ENCODE results near the gene ATP12A.
A peak's percentile ranks its signal among the peaks of the same experiment; 100 is the strongest.

Gene ATP12A

DNA sequence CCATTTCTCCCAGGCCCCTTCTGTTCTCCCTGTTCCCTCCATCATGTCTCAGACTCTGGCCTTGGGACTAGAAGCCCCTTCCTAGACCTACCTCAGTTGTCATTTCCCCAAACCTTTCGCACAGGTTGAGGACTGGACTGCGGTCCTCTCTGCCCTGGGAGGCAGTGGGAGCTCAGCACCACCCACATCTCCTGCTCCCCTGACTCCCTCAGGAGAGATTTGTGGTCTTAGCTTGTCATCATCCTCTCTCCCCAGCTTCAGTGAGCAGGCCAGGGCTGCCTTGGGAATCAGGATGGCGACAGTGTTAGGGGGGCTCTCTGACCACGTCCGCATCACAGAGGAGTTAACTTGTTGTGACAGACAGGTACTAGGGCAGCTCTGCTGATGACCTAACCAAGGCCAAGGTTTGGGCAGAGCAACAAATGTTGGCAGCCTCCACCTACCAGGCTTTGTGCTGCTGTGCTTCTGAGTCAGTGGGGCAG lies 58.2 kb downstream of the ATP12A start:
- no peak for DNase-seq

DNA sequence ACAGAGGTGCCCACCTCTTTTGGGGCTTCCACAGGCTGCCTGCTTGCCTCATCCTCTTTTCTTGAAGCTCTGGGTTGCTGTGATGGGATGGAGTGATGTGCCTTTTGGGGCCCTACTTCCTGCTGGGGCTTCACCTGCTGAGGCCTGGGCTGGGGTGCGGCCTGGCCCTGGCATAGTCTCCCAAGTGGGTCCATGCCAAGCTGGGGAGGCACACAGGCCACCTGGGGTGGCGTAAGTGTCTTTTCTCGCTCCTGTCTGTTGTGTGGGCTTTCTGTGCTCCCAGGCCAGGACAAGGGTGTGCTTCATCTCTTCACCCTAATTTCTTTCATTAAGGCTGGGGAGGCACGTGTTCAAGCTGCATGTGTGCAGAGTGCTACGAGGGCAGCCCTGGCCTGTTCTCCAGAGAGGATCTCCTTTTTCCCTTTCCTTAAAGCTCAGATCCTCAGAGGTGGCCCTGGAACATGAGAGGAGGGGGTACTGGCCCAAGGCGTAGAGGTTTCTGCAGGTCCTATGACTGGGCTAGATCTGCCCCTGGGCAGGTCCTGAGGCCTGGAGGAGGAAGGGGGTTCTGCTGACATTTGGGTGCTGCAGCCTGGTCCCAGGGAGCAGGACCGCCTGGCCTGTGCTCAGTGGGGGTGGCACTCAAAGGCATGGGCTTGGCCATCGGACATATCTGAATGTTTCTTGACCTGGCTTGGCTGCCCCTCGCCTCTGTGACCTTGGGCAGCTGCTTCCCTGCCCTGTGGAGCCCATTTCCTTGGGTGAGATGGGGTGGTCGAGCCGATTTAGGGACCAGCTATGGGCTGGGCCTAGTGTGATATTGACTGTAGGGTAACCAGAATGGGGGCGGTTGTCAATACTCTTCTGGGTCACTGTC lies 60.0 kb downstream of the ATP12A start:
- DNase-seq, result no peak

DNA sequence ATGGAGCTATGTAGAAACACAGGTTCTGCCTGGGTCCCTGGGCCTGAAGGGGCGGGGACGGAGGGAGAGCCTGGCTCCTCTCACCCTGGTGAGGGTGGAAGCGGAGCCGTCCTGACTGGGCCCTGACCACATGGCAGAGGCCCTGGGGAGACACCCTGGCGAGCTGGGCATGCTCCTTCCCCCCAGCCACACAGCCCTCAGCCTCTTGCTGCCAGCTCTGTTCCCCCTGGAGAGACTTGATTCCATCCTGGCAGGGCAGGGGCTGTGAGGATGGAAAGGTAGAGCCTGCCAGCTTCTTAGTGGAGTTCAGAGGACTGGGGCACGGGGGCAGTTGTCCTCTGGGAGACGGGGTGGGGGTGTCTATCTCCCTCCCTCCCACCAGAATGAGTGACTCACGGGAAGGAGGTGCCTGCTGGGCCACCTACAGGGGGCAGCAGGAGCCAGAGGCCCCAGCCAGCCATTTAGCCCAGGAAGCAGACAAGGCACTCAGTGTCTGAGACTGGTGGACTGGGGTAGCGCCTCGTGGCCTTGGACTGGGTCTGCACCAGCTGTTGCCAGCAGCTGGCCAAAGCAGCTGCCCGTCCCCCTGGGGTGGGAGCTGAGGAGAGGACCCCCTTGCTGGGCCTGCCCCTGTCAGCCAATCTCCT lies 60.9 kb downstream of the ATP12A start:
- DNase-seq, result peak; percentile 19

DNA sequence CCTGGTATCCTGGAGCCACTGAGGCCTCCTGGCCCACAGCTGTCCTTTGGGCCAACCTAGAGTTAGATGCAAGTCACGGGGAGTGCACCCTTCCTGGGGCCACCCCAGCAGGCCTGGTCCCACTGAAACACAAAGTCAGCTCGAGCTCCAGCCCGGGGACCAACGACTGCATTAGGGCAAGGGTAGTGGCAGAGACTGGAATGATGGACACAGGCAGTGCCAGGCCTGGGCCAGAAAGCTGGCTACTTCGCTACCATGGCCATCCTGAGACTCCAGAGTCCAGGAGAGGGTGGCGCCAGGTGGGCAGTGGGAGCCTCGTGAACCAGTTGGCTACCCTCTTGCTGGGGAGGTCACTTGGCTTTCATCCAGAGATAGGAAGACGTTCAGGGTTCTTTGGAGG lies 61.6 kb downstream of the ATP12A start:
- DNase-seq, result no peak

DNA sequence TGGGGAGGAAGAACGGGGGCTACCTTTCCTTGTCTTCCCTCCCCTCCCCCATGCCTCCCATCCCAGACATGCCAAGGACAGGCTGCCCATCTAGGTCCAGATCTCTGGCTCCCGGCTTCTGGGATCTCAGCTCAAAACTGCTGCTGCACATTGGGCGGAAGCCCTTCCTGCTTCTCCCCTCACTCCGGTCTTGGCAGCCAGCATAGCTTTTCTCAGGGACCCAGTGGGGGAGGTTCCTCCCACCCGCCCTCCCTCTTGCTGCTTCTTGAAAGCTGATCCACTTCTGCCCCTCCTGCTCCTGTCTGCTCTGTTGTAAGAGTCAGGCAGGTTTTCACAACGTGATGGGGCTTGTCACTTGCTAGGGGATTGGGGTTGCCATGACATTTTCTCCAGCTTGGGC lies 62.1 kb downstream of the ATP12A start:
- no peak for DNase-seq

DNA sequence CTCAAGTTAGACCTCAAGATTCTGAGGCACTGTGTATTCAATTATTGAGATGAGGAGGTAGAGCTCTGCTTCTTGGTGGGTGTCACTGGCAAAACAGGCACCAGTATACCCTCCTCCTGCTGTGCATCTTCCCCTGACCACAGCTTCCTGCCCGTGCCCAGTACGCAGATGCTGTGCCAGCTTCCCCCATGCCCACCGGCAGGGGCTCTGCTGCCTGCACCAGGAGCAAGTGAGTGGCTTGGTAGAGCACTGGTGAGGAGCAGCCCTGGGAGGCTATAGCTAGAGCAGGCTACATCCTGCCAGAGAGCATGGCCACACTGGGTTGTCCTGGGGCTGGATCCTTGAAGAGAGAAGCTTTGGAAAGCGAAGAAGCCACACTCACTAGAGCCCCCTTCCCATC lies 62.8 kb downstream of the ATP12A start:
- DNase-seq, result no peak

DNA sequence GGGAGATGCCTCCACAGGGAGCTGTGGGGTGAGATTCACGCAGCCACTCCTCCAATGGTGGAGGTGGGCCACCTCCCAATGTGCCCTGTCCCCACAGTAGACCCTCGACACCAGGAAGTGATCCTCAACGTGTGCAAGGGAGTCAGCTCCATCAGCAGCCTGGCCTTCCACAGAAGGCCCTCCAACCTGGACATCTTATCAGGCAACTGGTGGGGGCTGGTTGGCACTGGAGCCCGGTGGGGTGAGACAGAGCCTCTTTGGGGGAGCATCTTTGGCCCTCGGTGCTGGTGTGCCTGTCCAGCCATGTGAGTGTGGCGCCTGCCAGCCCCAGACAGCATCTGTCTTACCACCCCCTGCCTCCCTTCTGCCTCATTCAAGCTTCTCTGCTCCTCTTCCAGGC lies 64.0 kb downstream of the ATP12A start:
- no peak for DNase-seq

DNA sequence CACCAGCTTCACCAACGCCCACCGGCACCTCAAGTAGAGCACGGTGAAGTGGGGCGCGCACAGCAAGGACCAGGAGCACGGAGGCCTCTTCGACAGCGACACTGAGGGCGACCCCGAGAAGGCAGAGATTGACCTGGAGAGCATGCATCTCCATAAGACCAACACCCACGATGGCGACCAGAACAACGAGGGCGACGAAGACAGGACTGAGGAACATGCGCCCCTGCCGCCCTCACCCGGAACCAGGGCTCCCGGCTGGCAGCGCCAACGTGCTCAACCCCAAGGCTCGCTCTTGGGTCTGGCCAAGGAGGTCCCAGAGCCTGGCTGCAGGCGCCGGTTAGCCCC lies 65.3 kb downstream of the ATP12A start:
- no peak for DNase-seq

DNA sequence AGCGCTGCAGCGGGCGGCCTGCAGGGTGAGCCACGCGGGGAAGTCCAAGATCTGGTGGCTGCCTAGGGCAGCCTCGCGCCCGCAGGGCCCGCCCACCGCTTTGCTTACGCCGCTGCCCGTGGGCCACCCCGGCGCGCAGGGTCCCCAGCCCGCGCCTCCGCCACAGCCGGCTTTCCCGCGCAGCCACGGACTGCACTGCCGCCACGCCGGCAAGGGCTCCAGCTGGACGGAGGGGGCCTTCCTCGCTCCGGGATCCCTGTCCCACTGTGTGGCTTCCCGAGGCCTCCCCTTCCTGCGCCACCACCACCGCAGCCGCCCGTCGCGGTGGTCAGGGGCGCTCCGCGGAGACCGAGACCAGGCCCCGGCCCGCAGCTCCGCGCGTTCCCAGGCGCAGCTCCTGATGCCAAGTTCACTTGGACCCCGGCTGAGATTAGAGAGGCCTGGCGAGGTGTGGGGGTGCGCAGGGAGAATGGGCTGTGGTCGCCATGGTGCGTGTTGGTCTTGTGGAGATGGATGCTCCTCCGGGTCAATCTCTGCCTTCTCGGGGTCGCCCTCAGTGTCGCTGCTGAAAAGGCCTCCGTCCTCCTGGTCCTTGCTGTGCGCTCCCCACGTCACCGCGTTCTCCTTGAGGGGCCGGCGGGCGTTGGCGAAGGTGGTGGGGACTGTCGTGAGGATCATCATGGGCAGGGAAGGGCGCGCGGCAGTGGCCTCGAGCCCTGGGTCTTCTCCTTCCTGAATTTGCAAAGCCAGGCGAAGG lies 65.8 kb downstream of the ATP12A start:
- DNase-seq, result no peak

DNA sequence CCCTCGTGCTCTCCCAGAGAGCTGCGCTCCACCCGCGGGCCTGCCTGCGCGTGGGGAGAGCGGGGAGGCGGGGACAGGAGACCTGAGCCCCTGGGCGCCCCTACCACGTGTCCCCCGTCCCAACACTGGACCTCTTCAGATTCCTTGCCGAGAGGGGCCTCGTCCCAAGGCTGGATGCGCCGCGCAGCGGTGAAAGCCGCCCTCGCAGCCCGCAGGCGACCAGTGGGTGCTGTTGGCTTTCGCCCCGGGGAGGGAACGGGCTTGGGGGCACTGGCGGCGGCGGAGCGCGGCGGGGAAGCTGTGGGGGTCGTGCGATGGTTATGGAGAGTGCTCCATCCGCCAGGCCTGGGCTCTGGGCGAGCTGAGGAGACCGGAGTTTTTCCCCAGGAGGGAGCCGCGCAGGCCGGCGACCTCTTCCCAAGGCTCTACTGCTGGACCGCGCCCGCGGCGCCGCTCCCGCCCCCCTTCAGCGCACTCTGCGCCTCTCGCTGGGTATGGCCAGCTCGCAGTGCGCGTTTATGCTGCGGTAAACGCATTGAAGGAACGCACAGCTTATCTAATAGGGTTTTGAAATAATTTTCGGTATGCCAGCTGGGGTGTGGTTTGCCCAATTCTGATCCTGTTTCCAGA lies 66.5 kb downstream of the ATP12A start:
- DNase-seq, result peak; percentile 42

DNA sequence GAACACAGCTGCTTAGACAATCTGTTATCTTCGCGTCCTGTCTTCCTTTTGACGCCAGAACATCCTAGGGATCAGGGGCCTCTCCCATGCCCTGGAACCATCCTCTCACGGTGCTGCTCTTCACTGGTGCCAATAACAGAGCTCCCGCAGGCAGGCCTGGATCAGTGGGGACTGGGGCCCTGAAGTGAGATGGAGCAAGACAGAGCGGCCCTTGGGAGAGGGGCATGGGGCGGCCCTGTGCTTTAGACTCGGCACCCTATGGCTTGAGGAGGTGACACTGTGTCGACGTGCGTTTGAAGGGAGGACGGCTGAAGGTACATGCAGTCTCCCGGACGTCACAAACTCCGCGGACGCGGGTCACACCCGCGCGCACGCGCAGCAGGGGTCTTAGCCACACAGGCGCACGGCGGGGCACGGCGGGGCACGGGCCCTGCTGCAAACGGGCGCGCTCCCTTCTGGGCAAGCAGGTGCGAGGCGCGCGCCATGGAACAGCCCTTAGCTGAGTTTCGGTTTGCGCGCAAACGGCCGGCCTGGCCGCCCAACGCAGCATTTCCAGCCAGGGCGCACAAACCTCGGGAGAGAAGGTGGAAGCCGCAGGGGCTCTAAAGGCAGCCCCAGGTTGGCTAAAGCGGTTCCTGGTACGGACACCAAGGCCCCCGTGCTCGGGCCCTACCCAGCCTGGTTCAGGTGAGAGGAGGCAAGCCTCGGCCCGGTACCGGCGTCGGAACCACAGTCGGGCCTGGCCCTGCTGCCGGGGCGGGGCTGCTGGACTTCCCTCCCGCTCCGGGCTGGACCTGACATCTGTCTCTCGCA lies 67.2 kb downstream of the ATP12A start:
- DNase-seq, result peak; percentile 59

DNA sequence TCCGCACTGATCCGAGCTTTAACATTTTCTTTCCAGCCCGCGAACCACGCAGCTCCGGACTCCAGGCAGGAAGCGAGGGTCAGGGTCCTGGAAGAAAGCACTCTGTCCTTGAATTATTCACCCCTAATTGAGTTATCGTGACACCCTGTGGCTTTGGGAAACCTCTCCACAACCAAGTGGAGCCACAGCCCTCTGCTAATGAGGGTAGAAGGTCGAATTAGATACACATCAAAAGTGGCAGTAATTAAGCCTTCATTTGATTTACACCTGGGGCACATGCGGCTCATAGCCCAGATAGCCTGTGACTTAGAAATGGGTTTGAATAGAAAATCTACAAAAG lies 67.8 kb downstream of the ATP12A start:
- no peak for DNase-seq

DNA sequence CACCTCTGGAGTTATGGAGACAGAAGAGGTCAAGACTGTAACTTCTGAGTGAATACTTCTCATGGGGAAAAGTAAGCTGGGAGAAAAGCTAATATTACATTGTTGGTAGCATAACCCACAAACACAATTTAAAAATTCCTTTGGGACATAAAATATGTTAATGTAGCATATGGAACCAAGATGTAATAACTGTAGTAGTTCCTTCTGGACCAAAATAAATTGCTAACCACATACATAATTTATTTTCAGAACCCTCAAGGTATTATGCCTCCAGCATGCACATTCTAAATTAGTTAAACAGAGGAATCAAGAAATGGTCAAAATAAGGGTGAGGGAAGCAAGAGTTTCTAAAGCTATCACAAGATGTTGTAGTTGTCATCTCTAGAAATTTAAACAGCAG lies 79.0 kb downstream of the ATP12A start:
- no peak for DNase-seq

Data from activated CD4-positive, alpha-beta T cell treated with anti-CD3 and anti-CD28 coated beads, Interleukin-10, Interleukin-2, amounts not matched to agents 100 ng/mL and 50 ng/mL, durations not matched to agents 16 hours and 8 hours (primary cell).